Retinal pigment epithelial cell (primary cell): ENCODE data around the gene PRRX2.
"Not testable (repeated sequence)": the region's sequence is repeated elsewhere in the genome, so short reads cannot be mapped to it uniquely, and the experiment has no call there.

Experiments
- DNase-seq: peaks from one replicate; pipeline ENCODE4 v3.0.0-alpha.2; 2010; ENCODE audit warnings: low read depth
- H3K4me3 ChIP-seq: 2 replicates; pipeline ENCODE4 v1.5.1; 2011; ENCODE audit warnings: mild to moderate bottlenecking, low read length, control low read depth, moderate library complexity
- TF ChIP-seq, protein P1 (sequence below): conservative IDR thresholded peaks from 2 replicates; pipeline ENCODE4 v1.5.1; 2011; ENCODE audit warnings: low read depth, low read length, control low read depth, inconsistent platforms

Gene PRRX2

GRCh38 chr9:129655154-129655553, 10.3 kb upstream of the PRRX2 start:
- no peak for DNase-seq
- no peak overlapping the region for H3K4me3 ChIP-seq
- TF ChIP-seq, protein P1, sequence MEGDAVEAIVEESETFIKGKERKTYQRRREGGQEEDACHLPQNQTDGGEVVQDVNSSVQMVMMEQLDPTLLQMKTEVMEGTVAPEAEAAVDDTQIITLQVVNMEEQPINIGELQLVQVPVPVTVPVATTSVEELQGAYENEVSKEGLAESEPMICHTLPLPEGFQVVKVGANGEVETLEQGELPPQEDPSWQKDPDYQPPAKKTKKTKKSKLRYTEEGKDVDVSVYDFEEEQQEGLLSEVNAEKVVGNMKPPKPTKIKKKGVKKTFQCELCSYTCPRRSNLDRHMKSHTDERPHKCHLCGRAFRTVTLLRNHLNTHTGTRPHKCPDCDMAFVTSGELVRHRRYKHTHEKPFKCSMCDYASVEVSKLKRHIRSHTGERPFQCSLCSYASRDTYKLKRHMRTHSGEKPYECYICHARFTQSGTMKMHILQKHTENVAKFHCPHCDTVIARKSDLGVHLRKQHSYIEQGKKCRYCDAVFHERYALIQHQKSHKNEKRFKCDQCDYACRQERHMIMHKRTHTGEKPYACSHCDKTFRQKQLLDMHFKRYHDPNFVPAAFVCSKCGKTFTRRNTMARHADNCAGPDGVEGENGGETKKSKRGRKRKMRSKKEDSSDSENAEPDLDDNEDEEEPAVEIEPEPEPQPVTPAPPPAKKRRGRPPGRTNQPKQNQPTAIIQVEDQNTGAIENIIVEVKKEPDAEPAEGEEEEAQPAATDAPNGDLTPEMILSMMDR = no peak

GRCh38 chr9:129655696-129656095, 9.8 kb upstream of the PRRX2 start:
- no peak overlapping the region for H3K4me3 ChIP-seq
- no peak for DNase-seq
- TF ChIP-seq, protein P1 = no peak

DNA sequence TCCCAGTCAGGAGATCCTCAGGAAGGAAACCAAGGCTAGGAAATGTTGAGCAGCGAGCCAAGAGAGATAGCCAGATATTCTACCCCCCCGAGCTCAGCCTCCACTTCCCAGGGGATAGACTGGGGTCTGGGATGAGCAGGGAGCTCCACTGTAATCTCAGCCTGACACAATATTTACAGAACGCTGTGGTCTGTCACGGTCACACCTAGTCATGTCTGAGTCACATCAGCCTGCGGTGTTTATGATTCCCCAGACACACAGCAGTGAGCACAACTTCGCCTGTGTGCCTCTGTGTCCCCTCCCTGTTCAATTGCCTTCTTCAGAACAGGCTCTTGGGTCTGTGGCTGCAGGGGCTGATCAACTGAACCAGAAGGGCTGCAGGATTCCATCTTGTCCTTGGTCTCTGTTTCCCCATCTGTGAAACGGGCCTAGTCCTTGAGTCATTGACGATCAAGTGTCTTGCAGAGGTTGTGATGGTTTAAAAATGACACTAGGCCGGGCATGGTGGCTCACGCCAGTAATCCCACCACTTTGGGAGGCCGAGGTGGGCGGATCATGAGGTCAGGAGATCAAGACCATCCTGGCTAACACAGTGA, 8.6 kb upstream of the PRRX2 start:
- H3K4me3 ChIP-seq = no peak overlapping the region
- TF ChIP-seq, protein P1 = no peak
- DNase-seq = no peak

GRCh38 chr9:129661029-129661428, 4.4 kb upstream of the PRRX2 start:
- no peak for DNase-seq
- TF ChIP-seq, protein P1 = no peak

DNA sequence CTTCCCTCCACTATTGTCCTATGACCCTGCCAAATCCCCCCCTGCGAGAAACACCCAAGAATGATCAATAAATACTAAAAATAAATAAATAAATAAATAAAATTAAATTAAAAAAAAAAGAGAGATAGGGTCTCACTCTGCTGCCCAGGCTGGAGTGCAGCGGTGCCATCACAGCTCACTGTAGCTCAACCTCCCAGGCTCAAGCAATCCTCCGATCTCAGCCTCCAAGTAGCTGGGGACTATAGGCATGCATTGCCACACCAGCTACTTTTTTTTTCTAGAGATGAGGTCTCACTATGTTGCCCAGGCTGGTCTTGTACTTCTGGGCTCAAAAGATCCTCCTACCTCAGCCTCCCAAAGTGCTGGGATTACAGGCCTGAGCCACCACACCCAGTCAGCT, 3.2 kb upstream of the PRRX2 start:
- DNase-seq, H3K4me3 ChIP-seq: not testable (repeated sequence)

More at GRCh38 chr9:129661029-129661428, 4.4 kb upstream of the PRRX2 start:
- H3K4me3 ChIP-seq = no peak overlapping the region

DNA sequence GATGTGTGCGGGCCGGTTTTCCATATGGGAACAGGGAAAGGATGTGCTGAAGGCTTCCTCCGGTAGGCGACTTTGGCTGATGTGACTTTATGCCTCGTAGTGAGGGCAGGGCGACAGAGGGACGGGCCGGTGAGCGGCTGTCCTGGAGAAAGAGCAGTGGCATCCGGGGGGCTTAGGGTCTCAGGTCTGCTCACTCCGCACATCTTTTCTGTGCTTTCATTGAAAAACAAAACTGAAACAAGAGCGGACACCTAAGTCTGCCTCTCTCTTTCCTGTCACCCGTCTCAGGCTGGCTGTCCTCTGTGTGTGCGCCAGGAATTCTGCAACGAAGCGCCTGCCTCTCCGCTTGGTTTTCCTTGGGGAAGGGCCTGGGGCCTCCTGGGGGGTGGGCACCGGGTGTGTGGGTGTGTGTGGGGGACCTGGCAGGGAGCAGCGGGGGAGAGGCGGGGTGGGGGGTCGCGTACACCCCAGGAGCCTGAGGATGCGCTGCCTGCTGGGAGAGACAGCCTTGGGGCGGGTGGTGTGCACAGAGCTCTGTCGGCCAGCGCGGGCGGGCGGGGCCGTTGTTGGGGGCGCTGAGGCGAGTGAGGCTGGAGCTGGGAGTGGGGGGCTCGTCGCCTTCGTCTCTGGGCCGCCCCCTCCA, 580 bp upstream of the PRRX2 start:
- H3K4me3 ChIP-seq = no peak overlapping the region
- no peak for DNase-seq
- TF ChIP-seq, protein P1 = no peak

GRCh38 chr9:129665814-129666520, 520 bp downstream of the PRRX2 start:
- DNase-seq = no peak
- TF ChIP-seq, protein P1 = no peak
- H3K4me3 ChIP-seq = no peak overlapping the region
